ENCODE data around the gene APOE.

The APOE gene

DNA sequence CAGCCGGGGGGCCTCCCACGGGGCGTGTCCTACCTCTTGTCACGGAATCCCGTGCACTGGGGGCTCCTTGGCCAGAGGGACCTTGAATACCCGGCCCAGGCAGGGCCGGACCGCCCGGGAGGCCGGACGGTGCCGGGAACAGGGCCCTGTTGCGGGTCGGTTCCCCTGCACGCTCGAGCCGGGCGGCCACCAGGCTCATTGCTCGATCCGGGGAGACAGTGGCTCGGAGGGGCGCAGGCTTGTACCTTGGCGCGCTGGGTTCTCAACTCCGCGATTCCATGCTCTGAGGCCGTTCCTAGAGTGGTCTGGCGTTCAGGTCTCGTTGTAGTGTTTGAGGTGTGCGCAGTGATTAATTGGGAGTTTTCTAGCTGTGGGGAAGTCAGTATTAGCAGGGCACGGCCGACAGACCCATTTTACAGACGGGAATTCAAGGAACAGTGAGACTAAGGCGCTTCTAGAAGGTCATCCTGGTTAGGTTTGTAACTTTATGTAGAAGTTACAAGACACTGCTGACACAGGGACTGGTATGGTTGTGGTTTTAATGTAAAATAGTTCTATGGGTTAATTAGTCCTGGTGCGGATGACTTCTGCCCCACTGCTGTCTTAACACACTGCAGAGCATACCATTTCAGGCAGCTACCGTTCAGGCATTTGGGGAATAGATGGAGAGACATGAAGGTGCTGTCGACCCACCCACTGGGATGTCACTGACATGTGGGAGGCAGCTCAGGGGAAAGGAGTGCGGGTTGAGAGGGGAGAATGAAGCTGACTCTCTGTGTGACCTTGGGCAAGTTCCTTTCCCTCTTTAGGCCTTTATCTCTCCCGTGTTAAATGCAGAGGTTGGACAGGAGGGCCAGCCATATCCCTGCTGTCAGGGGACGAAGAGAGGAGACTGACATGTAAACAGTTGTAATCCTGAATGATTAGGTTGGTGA is 50.2 kb downstream of the APOE start:
- DNase-seq = no peak

GRCh38 chr19:44957526-44957925 is 51.9 kb downstream of the APOE start:
- no peak for DNase-seq

DNA sequence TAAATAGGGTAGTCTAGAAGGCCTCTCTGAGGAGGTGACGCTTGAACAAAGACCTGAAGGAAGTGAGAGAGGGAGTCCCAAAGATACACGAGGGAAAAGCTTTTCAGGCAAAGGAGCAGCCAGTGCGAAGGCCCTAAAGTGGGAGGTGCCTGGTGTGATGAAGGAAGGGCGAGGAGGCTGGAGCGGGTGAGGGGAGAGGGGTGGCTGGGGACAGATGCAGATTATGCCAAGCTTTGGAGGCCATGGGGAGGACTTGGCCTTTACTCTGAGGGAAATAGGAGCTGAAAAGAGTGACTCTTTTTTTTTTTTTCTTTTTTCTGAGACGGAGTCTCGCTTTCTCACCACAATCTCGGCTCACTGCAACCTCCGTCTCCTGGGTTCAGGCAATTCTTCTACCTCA is 52.5 kb downstream of the APOE start:
- DNase-seq = no peak
